BE2C (cell line): Measurements from ENCODE around the gene ZNF518B.

Experiments used
- DNase-seq: peaks from one replicate; pipeline ENCODE4 v3.0.0-alpha.2; 2020
- H3K27me3 ChIP-seq: fragments of 250-450 bp; sonication (Bioruptor Pico); 2 replicates; pipeline ENCODE4 v1.5.1; 2020; ENCODE audit warnings: mild to moderate bottlenecking
- H3K36me3 ChIP-seq: fragments of 250-450 bp; sonication (Bioruptor Pico); 2 replicates; pipeline ENCODE4 v1.5.1; 2020; ENCODE audit warnings: mild to moderate bottlenecking
- H3K4me1 ChIP-seq: fragments of 250-450 bp; sonication (Bioruptor Pico); 2 replicates; pipeline ENCODE4 v1.5.1; 2020
- H3K4me3 ChIP-seq: 2 replicates; pipeline ENCODE4 v1.5.1; 2011; ENCODE audit warnings: low read depth, low read length
- H3K9me3 ChIP-seq: fragments of 250-450 bp; sonication (Bioruptor Pico); 2 replicates; pipeline ENCODE4 v1.5.1; 2020
- CTCF ChIP-seq: IDR thresholded peaks from 2 replicates; pipeline ENCODE4 v1.5.1; 2012; ENCODE audit warnings: mild to moderate bottlenecking, low read depth, low read length

Gene ZNF518B

GRCh38 chr4:10496200-10496599 lies 39.0 kb upstream of the ZNF518B start:
- TF ChIP-seq CTCF, result no peak
- no peaks in the 10 kb centered on the region for H3K9me3 ChIP-seq
- H3K27me3 ChIP-seq, result no peaks in the 10 kb centered on the region
- H3K4me1 ChIP-seq, result no peaks in the 10 kb centered on the region
- H3K4me3 ChIP-seq, result no peak overlapping the region
- DNase-seq, result no peak
- H3K36me3 ChIP-seq, result no peaks in the 10 kb centered on the region

- H3K9me3 ChIP-seq, result no peaks in the 10 kb centered on the region
- H3K4me3 ChIP-seq, result no peak overlapping the region
- H3K27me3 ChIP-seq, result no peaks in the 10 kb centered on the region
- TF ChIP-seq CTCF, result no peak
- DNase-seq, result peak; percentile 9
- no peaks in the 10 kb centered on the region for H3K36me3 ChIP-seq
- no peaks in the 10 kb centered on the region for H3K4me1 ChIP-seq
These were observed 38.4 kb upstream of the ZNF518B start for GRCh38 chr4:10495651-10496050.

- H3K27me3 ChIP-seq, result no peaks in the 10 kb centered on the region
- no peaks in the 10 kb centered on the region for H3K4me1 ChIP-seq
- no peak overlapping the region for H3K4me3 ChIP-seq
- no peaks in the 10 kb centered on the region for H3K36me3 ChIP-seq
- no peaks in the 10 kb centered on the region for H3K9me3 ChIP-seq
- no peak for TF ChIP-seq CTCF
- DNase-seq, result no peak
These were observed 35.2 kb upstream of the ZNF518B start for GRCh38 chr4:10492464-10492863.

GRCh38 chr4:10491401-10491800 lies 34.2 kb upstream of the ZNF518B start:
- Histone ChIP-seq H3K36me3 (no peaks in the 10 kb centered on the region), H3K9me3 (no peaks in the 10 kb centered on the region)
- no peak for DNase-seq

GRCh38 chr4:10490996-10491395 lies 33.8 kb upstream of the ZNF518B start:
- no peak for TF ChIP-seq CTCF
- Histone ChIP-seq H3K4me3 (no peak overlapping the region), H3K9me3 (no peaks in the 10 kb centered on the region), H3K4me1 (no peaks in the 10 kb centered on the region), H3K36me3 (no peaks in the 10 kb centered on the region), H3K27me3 (no peaks in the 10 kb centered on the region)
- no peak for DNase-seq

More at GRCh38 chr4:10491401-10491800, 34.2 kb upstream of the ZNF518B start:
- H3K27me3 ChIP-seq, result no peaks in the 10 kb centered on the region
- no peak for TF ChIP-seq CTCF
- H3K4me3 ChIP-seq, result no peak overlapping the region
- no peaks in the 10 kb centered on the region for H3K4me1 ChIP-seq

- Histone ChIP-seq H3K27me3 (no peaks in the 10 kb centered on the region), H3K4me3 (no peak overlapping the region), H3K36me3 (no peaks in the 10 kb centered on the region), H3K4me1 (no peaks in the 10 kb centered on the region), H3K9me3 (no peaks in the 10 kb centered on the region)
- no peak for DNase-seq
- TF ChIP-seq CTCF, result no peak
These were observed 25.7 kb upstream of the ZNF518B start for GRCh38 chr4:10482913-10483312.
